A549 (cell line): Measurements from ENCODE around the gene KLHL22. TPM values are rescaled to one million over a fixed set of nuclear protein-coding genes. Genes with fewer than 3 reads are reported as not detected.

ENCODE experiments used
- ATAC-seq, 2 experiments: fragments of 200-7000 bp in 1 of 2; fragments of >200 bp in 1 of 2; cut with Nextera tagmentation in 1 of 2; cut with Tn5 transposase in 1 of 2; 3 replicates each; pipeline versions ENCODE4 v1.8.0 to v1.9.1; 2018 to 2020; ENCODE audit warnings: mild to moderate bottlenecking in 1 of 2, moderate library complexity in 1 of 2
- CTCF ChIA-PET: fragments of 300-600 bp; sonication (Branson Sonifier 250); formaldehyde crosslinking; extraction: SDS; loops from one replicate; lab custom pipeline; 2021; ENCODE audit warnings: antibody characterized with exemption, inconsistent platforms; lab: Yijun Ruan, JAX
- POLR2A ChIA-PET: fragments of 350-600 bp; formaldehyde crosslinking; extraction: SDS; loops from one replicate; lab custom pipeline; 2021; ENCODE audit warnings: antibody characterized with exemption, inconsistent platforms; lab: Yijun Ruan, JAX
- DNase-seq, 2 experiments: peaks; one replicate each; pipeline versions ENCODE4 v3.0.0 to v3.0.0-alpha.2; 2011 to 2016; ENCODE audit warnings: low read depth in 1 of 2, low spot score in 1 of 2
- FAIRE-seq: peaks from 2 replicates; lab custom pipeline; 2011; peaks lifted over from hg19 to GRCh38; lab: Jason Lieb, UNC
- H3K27ac ChIP-seq, 2 experiments: fragments of >200 bp; sonication (Bioruptor Twin); formaldehyde crosslinking; 3 replicates each; pipeline ENCODE4 v1.5.1; 2016 to 2017
- H3K4me1 ChIP-seq: fragments of >200 bp; sonication (Bioruptor Twin); formaldehyde crosslinking; 3 replicates; pipeline ENCODE4 v1.6.1; 2016
- H3K4me2 ChIP-seq: fragments of >200 bp; sonication (Bioruptor Twin); formaldehyde crosslinking; 3 replicates; pipeline ENCODE4 v1.6.1; 2016
- H3K4me3 ChIP-seq: fragments of >200 bp; sonication (Bioruptor Twin); formaldehyde crosslinking; 3 replicates; pipeline ENCODE4 v1.5.1; 2016
- H3K9me3 ChIP-seq: fragments of >200 bp; sonication (Bioruptor Twin); formaldehyde crosslinking; 3 replicates; pipeline ENCODE4 v1.6.1; 2016
- CBX2 ChIP-seq: fragments of 200-600 bp; sonication (generic); IDR thresholded peaks from 2 replicates; pipeline ENCODE4 v1.6.1; 2016; ENCODE audit warnings: low read depth, mild to moderate bottlenecking, borderline replicate concordance
- CBX8 ChIP-seq: fragments of 200-600 bp; sonication (generic); IDR thresholded peaks from 2 replicates; pipeline ENCODE4 v1.6.1; 2016
- CHD4 ChIP-seq: fragments of 200-600 bp; sonication (generic); IDR thresholded peaks from 2 replicates; pipeline ENCODE4 v1.6.1; 2016; ENCODE audit warnings: antibody characterized with exemption, mild to moderate bottlenecking, borderline replicate concordance
- E2F6 ChIP-seq: IDR thresholded peaks from 2 replicates; pipeline ENCODE4 v1.6.1; 2012; ENCODE audit warnings: low read depth, borderline replicate concordance
- EHMT2 ChIP-seq: fragments of 200-600 bp; sonication (generic); IDR thresholded peaks from 2 replicates; pipeline ENCODE4 v1.6.1; 2016; ENCODE audit warnings: antibody characterized with exemption, low read depth, mild to moderate bottlenecking, moderate library complexity
- EP300 ChIP-seq, 2 experiments: fragments of >200 bp; sonication (Bioruptor Twin); formaldehyde crosslinking; IDR thresholded peaks; 2 replicates in 1 of 2; 3 replicates in 1 of 2; pipeline ENCODE4 v1.6.1; 2016 to 2017
- ESRRA ChIP-seq: fragments of 150-350 bp; IDR thresholded peaks from 2 replicates; pipeline ENCODE4 v1.6.1; 2014; ENCODE audit warnings: mild to moderate bottlenecking, low read length, borderline replicate concordance
- FOXS1 ChIP-seq: fragments of 250-450 bp; sonication (Bioruptor Pico); IDR thresholded peaks from 2 replicates; pipeline ENCODE4 v1.5.0; 2020; ENCODE audit warnings: mild to moderate bottlenecking, moderate library complexity
- HEYL ChIP-seq: fragments of 250-450 bp; sonication (Bioruptor Pico); IDR thresholded peaks from 2 replicates; pipeline ENCODE4 v1.8.0; 2021; ENCODE audit warnings: mild to moderate bottlenecking, moderate library complexity
- HMGXB4 ChIP-seq: fragments of 250-450 bp; sonication (Bioruptor Pico); IDR thresholded peaks from 2 replicates; pipeline ENCODE4 v1.5.0; 2021; ENCODE audit warnings: mild to moderate bottlenecking, moderate library complexity, borderline replicate concordance
- HOXA7 ChIP-seq: fragments of 250-450 bp; sonication (Bioruptor Pico); IDR thresholded peaks from 2 replicates; pipeline ENCODE4 v1.5.0; 2020; ENCODE audit warnings: mild to moderate bottlenecking, moderate library complexity
- HOXB13 ChIP-seq: fragments of 250-450 bp; sonication (Bioruptor Pico); IDR thresholded peaks from 2 replicates; pipeline ENCODE4 v1.5.0; 2020; ENCODE audit warnings: low read depth, mild to moderate bottlenecking, moderate library complexity
- HOXB5 ChIP-seq: fragments of 250-450 bp; sonication (Bioruptor Pico); IDR thresholded peaks from 2 replicates; pipeline ENCODE4 v1.5.0; 2020; ENCODE audit warnings: mild to moderate bottlenecking, moderate library complexity
- JUN ChIP-seq, 2 experiments: fragments of >200 bp; sonication (Bioruptor Twin); formaldehyde crosslinking; IDR thresholded peaks; 2 replicates in 1 of 2; 3 replicates in 1 of 2; pipeline ENCODE4 v1.6.1; 2016 to 2017
- MYC ChIP-seq: IDR thresholded peaks from 2 replicates; pipeline ENCODE4 v1.6.1; 2012; ENCODE audit warnings: mild to moderate bottlenecking, inconsistent platforms, low read length, improper control_type of control experiment, borderline replicate concordance
- NPAS2 ChIP-seq: fragments of 250-450 bp; sonication (Bioruptor Pico); IDR thresholded peaks from 2 replicates; pipeline ENCODE4 v1.8.0; 2022; ENCODE audit warnings: mild to moderate bottlenecking, moderate library complexity, borderline replicate concordance
- PHF8 ChIP-seq: fragments of 200-600 bp; sonication (generic); IDR thresholded peaks from 2 replicates; pipeline ENCODE4 v1.6.1; 2016; ENCODE audit warnings: low read depth, mild to moderate bottlenecking, antibody characterized with exemption, moderate library complexity, borderline replicate concordance
- RAD21 ChIP-seq, 2 experiments: fragments of >200 bp in 1 of 2; sonication (Bioruptor Twin) in 1 of 2; formaldehyde crosslinking in 1 of 2; IDR thresholded peaks in 1 of 2; conservative IDR thresholded peaks in 1 of 2; 2 replicates in 1 of 2; 3 replicates in 1 of 2; pipeline ENCODE4 v1.6.1; 2012 to 2018; ENCODE audit warnings: inconsistent platforms in 1 of 2
- RARB ChIP-seq: fragments of 250-450 bp; sonication (Bioruptor Pico); IDR thresholded peaks from 2 replicates; pipeline ENCODE4 v1.8.0; 2021; ENCODE audit warnings: mild to moderate bottlenecking, moderate library complexity
- RCOR1 ChIP-seq: fragments of 150-350 bp; IDR thresholded peaks from 2 replicates; pipeline ENCODE4 v1.6.1; 2014; ENCODE audit warnings: antibody characterized with exemption, low read length, low read depth
- ZFP36 ChIP-seq: fragments of 450-650 bp; IDR thresholded peaks from 2 replicates; pipeline ENCODE4 v1.6.1; 2014; ENCODE audit warnings: borderline replicate concordance; ENCODE audit not compliant: partially characterized antibody
- ZSCAN20 ChIP-seq: fragments of 250-450 bp; sonication (Bioruptor Pico); IDR thresholded peaks from 2 replicates; pipeline ENCODE4 v1.8.0; 2022; ENCODE audit warnings: mild to moderate bottlenecking, moderate library complexity
- WGBS: methylation state at CpG from one replicate; pipeline ENCODE4 v1.1.6; 2017; ENCODE audit errors: missing lambda C conversion rate; 5-methylcytosine and 5-hydroxymethylcytosine counted together
- polyA plus RNA-seq, 4 experiments: library from polyadenylated mRNA; depleted of rRNA in 3 of 4; stranded (reverse); fragments of >200 nt; fragmentation: RNase III in 1 of 4; extraction: RNeasy Plus Mini Kit Qiagen cat#74134 plus additional on column Dnase treatment in 1 of 4; gene quantifications; 2 replicates in 3 of 4; 3 replicates in 1 of 4; pipeline ENCODE4 v1.2.3, GENCODE V29; 2011 to 2017

Gene KLHL22
- polyA plus RNA-seq, 2 of the 4 experiments (the other 2 are of a cell fraction), result 11.7 TPM

- no peak for TF ChIP-seq HMGXB4 (CRISPR knock-in tag)
- no peak for TF ChIP-seq MYC
These were observed 47.0 kb downstream of the KLHL22 start (continued) for GRCh38 chr22:20448630-20449029.

- 94% methylated on average over 20 of the region's 21 CpGs for WGBS
- Histone ChIP-seq H3K4me3 (no peak overlapping the region), H3K4me2 (no peak overlapping the region), H3K27ac (no peak overlapping the region), H3K9me3 (no peaks in the 10 kb centered on the region), H3K4me1 (no peaks in the 10 kb centered on the region)
- no peak for ATAC-seq
- no peak for FAIRE-seq
- no peak for TF ChIP-seq ZFP36
- TF ChIP-seq HOXA7 (CRISPR knock-in tag), result no peak
- TF ChIP-seq E2F6, result no peak
- TF ChIP-seq FOXS1 (CRISPR knock-in tag), result no peak
- no peak for TF ChIP-seq HOXB5 (CRISPR knock-in tag)
- no peak for TF ChIP-seq NPAS2 (CRISPR knock-in tag)
- no peak for TF ChIP-seq CBX2
- no peak for TF ChIP-seq EP300 (IDR thresholded peaks at IDR 0.05)
- no peak for TF ChIP-seq ESRRA
- no peak for TF ChIP-seq ZSCAN20 (CRISPR knock-in tag)
- no peak for TF ChIP-seq EHMT2
- no peak for TF ChIP-seq HEYL (CRISPR knock-in tag)
- TF ChIP-seq HOXB13 (CRISPR knock-in tag), result no peak
- TF ChIP-seq CBX8, result no peak
- TF ChIP-seq JUN (IDR thresholded peaks at IDR 0.05), result no peak
- no peak for TF ChIP-seq RAD21 (conservative IDR thresholded peaks at IDR 0.05 in 1 of 2, IDR thresholded peaks at IDR 0.05 in 1 of 2)
- TF ChIP-seq RARB (CRISPR knock-in tag), result no peak
- ChIA-PET CTCF (interaction anchor here (1.3 kb wide), 1 partner anchor 14 kb away, joined by 3 read pairs; no protein-coding TSS in a partner anchor), POLR2A (no interaction called here)
- no peak for DNase-seq
These were observed 49.1 kb downstream of the KLHL22 start for GRCh38 chr22:20446383-20446970.

GRCh38 chr22:20444325-20444724 lies 51.3 kb downstream of the KLHL22 start:
- no peak overlapping the region for H3K4me2 ChIP-seq
- no peak for FAIRE-seq
- no peaks in the 10 kb centered on the region for H3K4me1 ChIP-seq
- no peak for DNase-seq
- CTCF ChIA-PET, result interaction anchor here (0.9 to 1.4 kb wide), 2 partner anchors 12 to 26 kb away, joined by 4 to 5 read pairs; no protein-coding TSS in a partner anchor
- H3K9me3 ChIP-seq, result no peaks in the 10 kb centered on the region
- POLR2A ChIA-PET, result interaction anchor here (0.7 kb wide), 1 partner anchor 458 kb away, joined by 4 read pairs; no protein-coding TSS in a partner anchor
- TF ChIP-seq CBX2 (no peak), RAD21 (conservative IDR thresholded peaks at IDR 0.05 in 1 of 2, IDR thresholded peaks at IDR 0.05 in 1 of 2) (no peak), RCOR1 (no peak), ZFP36 (no peak), JUN (IDR thresholded peaks at IDR 0.05) (no peak), PHF8 (no peak), CHD4 (no peak), ZSCAN20 (CRISPR knock-in tag) (no peak)
- no peak overlapping the region for H3K4me3 ChIP-seq
- no peak for ATAC-seq
- H3K27ac ChIP-seq, result no peak overlapping the region
- 95% methylated on average over 4 of the region's 4 CpGs for WGBS
